Activated T-cell treated with anti-CD3 and anti-CD28 coated beads, Interleukin-2, amount 50 U/mL, for 72 hours (primary cell): ENCODE results near the gene DCHS2. TPM values are rescaled to one million over a fixed set of nuclear protein-coding genes. Genes with fewer than 3 reads are reported as not detected.
"Not testable (repeated sequence)": the region's sequence is repeated elsewhere in the genome, so short reads cannot be mapped to it uniquely, and the experiment has no call there.

Source experiments
- ATAC-seq, 2 donors: fragments of 150-1000 bp; cut with Tn5 transposase; replicated peaks in 1 of 2; 2 replicates each; pipeline ENCODE4 v1.10.0; 2021; ENCODE audit warnings: moderate library complexity in 2 of 2, mild to moderate bottlenecking in 1 of 2
- DNase-seq, 2 donors: peaks; one replicate each; pipeline ENCODE4 v3.0.0; 2021 to 2022; ENCODE audit warnings: mixed read lengths in 1 of 2
- H3K27ac Mint-ChIP-seq: one replicate; pipeline ENCODE4 v1.8.0; 2022; ENCODE audit warnings: mild to moderate bottlenecking, moderate library complexity, mixed read lengths
- H3K27me3 Mint-ChIP-seq: one replicate; pipeline ENCODE4 v1.8.0; 2022; ENCODE audit warnings: low read depth, mixed read lengths
- H3K36me3 Mint-ChIP-seq, 2 donors: one replicate each; pipeline ENCODE4 v1.8.0; 2022; ENCODE audit warnings: mixed read lengths in 2 of 2, mild to moderate bottlenecking in 1 of 2; ENCODE audit not compliant: insufficient read depth in 2 of 2
- H3K4me1 Mint-ChIP-seq: one replicate; pipeline ENCODE4 v1.8.0; 2022; ENCODE audit warnings: low read depth, mixed read lengths
- H3K4me3 Mint-ChIP-seq, 2 donors: one replicate each; pipeline ENCODE4 v1.8.0; 2022; ENCODE audit warnings: mild to moderate bottlenecking in 2 of 2, mixed read lengths in 2 of 2, moderate library complexity in 2 of 2
- H3K9me3 Mint-ChIP-seq, 2 donors: one replicate each; pipeline ENCODE4 v1.8.0; 2022; ENCODE audit warnings: mixed read lengths in 2 of 2
- total RNA-seq, 2 donors: library from RNA; stranded (reverse); gene quantifications; one replicate each; pipeline ENCODE4 v1.2.3, GENCODE V29; 2022

The DCHS2 gene
- total RNA-seq, 2 donors from 2014 or later, result not detected

GRCh38 chr4:154230091-154230490, 261.5 kb downstream of the DCHS2 start:
- no peaks in the 10 kb centered on the region for H3K36me3 Mint-ChIP-seq
- no peaks in the 10 kb centered on the region for H3K4me1 Mint-ChIP-seq
- peaks cover 0 to 2% of the 10 kb centered on the region in 2 donors for H3K9me3 Mint-ChIP-seq
- H3K4me3 Mint-ChIP-seq, result no peak overlapping the region
- DNase-seq, result no peak
- H3K27ac Mint-ChIP-seq, result no peak overlapping the region
- ATAC-seq, result no peak
- H3K27me3 Mint-ChIP-seq, result peaks cover 18% of the 10 kb centered on the region

GRCh38 chr4:154222875-154223274, 268.7 kb downstream of the DCHS2 start:
- no peak overlapping the region for H3K27ac Mint-ChIP-seq

GRCh38 chr4:154218051-154218450, 273.5 kb downstream of the DCHS2 start:
- no peak for DNase-seq
- H3K27me3 Mint-ChIP-seq, result peaks cover 6% of the 10 kb centered on the region
- no peaks in the 10 kb centered on the region for H3K9me3 Mint-ChIP-seq
- H3K36me3 Mint-ChIP-seq, result peaks cover 0 to 1% of the 10 kb centered on the region in 2 donors
- H3K27ac Mint-ChIP-seq, result no peak overlapping the region
- H3K4me1 Mint-ChIP-seq, result no peaks in the 10 kb centered on the region
- ATAC-seq, result no peak
- no peak overlapping the region for H3K4me3 Mint-ChIP-seq

More at GRCh38 chr4:154222875-154223274, 268.7 kb downstream of the DCHS2 start:
- peaks cover 4% of the 10 kb centered on the region in 2 donors for H3K36me3 Mint-ChIP-seq
- DNase-seq, result no peak
- no peak overlapping the region for H3K4me3 Mint-ChIP-seq
- no peaks in the 10 kb centered on the region for H3K4me1 Mint-ChIP-seq
- ATAC-seq, result no peak
- H3K9me3 Mint-ChIP-seq, result peaks cover 2 to 4% of the 10 kb centered on the region in 2 donors
- peaks cover 8% of the 10 kb centered on the region for H3K27me3 Mint-ChIP-seq

GRCh38 chr4:154217384-154217783, 274.2 kb downstream of the DCHS2 start:
- ATAC-seq, DNase-seq, H3K4me3 Mint-ChIP-seq, H3K36me3 Mint-ChIP-seq, H3K4me1 Mint-ChIP-seq, H3K9me3 Mint-ChIP-seq, H3K27ac Mint-ChIP-seq, H3K27me3 Mint-ChIP-seq: not testable (repeated sequence)

GRCh38 chr4:154211506-154211905, 280.1 kb downstream of the DCHS2 start:
- ATAC-seq (no peak), DNase-seq (no peak)
- Mint-ChIP-seq H3K27ac (no peak overlapping the region), H3K27me3 (peaks cover 14% of the 10 kb centered on the region), H3K36me3 (no peaks in the 10 kb centered on the region), H3K4me3 (no peak overlapping the region), H3K4me1 (no peaks in the 10 kb centered on the region), H3K9me3 (no peaks in the 10 kb centered on the region)

- peaks cover 26% of the 10 kb centered on the region for H3K27me3 Mint-ChIP-seq
- no peak for ATAC-seq
- H3K4me3 Mint-ChIP-seq, result no peak overlapping the region
- no peak overlapping the region for H3K27ac Mint-ChIP-seq
- H3K4me1 Mint-ChIP-seq, result no peaks in the 10 kb centered on the region
- no peaks in the 10 kb centered on the region for H3K9me3 Mint-ChIP-seq
- no peak for DNase-seq
- H3K36me3 Mint-ChIP-seq, result no peaks in the 10 kb centered on the region
These were observed 283.2 kb downstream of the DCHS2 start for GRCh38 chr4:154208424-154208823.

- no peaks in the 10 kb centered on the region for H3K9me3 Mint-ChIP-seq
- no peak overlapping the region for H3K27ac Mint-ChIP-seq
- no peak overlapping the region for H3K4me3 Mint-ChIP-seq
- no peak for DNase-seq
- peaks cover 36% of the 10 kb centered on the region for H3K27me3 Mint-ChIP-seq
- no peak for ATAC-seq
- H3K36me3 Mint-ChIP-seq, result no peaks in the 10 kb centered on the region
- H3K4me1 Mint-ChIP-seq, result no peaks in the 10 kb centered on the region
These were observed 286.1 kb downstream of the DCHS2 start for GRCh38 chr4:154205471-154205870.

GRCh38 chr4:154194649-154195048, 296.9 kb downstream of the DCHS2 start:
- Mint-ChIP-seq H3K27ac (no peak overlapping the region), H3K9me3 (peaks cover 2 to 3% of the 10 kb centered on the region in 2 donors), H3K36me3 (no peaks in the 10 kb centered on the region), H3K4me1 (no peaks in the 10 kb centered on the region), H3K27me3 (peaks cover 25% of the 10 kb centered on the region), H3K4me3 (no peak overlapping the region)
- DNase-seq, result no peak
- ATAC-seq, result no peak

- H3K9me3 Mint-ChIP-seq, result peaks cover 2 to 3% of the 10 kb centered on the region in 2 donors
- H3K4me3 Mint-ChIP-seq, result no peak overlapping the region
- DNase-seq (no peak), ATAC-seq (no peak)
- no peaks in the 10 kb centered on the region for H3K4me1 Mint-ChIP-seq
- H3K27me3 Mint-ChIP-seq, result peaks cover 31% of the 10 kb centered on the region
- H3K36me3 Mint-ChIP-seq, result no peaks in the 10 kb centered on the region
- no peak overlapping the region for H3K27ac Mint-ChIP-seq
These were observed 299.0 kb downstream of the DCHS2 start for GRCh38 chr4:154192585-154192984.

GRCh38 chr4:154189346-154189745, 302.3 kb downstream of the DCHS2 start:
- H3K9me3 Mint-ChIP-seq, result no peaks in the 10 kb centered on the region
- no peaks in the 10 kb centered on the region for H3K4me1 Mint-ChIP-seq
- no peak for ATAC-seq
- H3K27me3 Mint-ChIP-seq, result peaks cover 28% of the 10 kb centered on the region
- no peak overlapping the region for H3K27ac Mint-ChIP-seq
- no peak for DNase-seq
- no peaks in the 10 kb centered on the region for H3K36me3 Mint-ChIP-seq
- H3K4me3 Mint-ChIP-seq, result no peak overlapping the region

- Mint-ChIP-seq H3K27me3 (peaks cover 36% of the 10 kb centered on the region), H3K9me3 (no peaks in the 10 kb centered on the region), H3K27ac (no peak overlapping the region), H3K4me3 (no peak overlapping the region), H3K4me1 (no peaks in the 10 kb centered on the region), H3K36me3 (no peaks in the 10 kb centered on the region)
- ATAC-seq (no peak), DNase-seq (no peak)
These were observed 304.7 kb downstream of the DCHS2 start for GRCh38 chr4:154186888-154187287.

- H3K4me1 Mint-ChIP-seq, result no peaks in the 10 kb centered on the region
- no peak overlapping the region for H3K4me3 Mint-ChIP-seq
- no peak overlapping the region for H3K27ac Mint-ChIP-seq
- H3K9me3 Mint-ChIP-seq, result no peaks in the 10 kb centered on the region
- no peak for DNase-seq
- H3K36me3 Mint-ChIP-seq, result no peaks in the 10 kb centered on the region
- H3K27me3 Mint-ChIP-seq, result peaks cover 30% of the 10 kb centered on the region
- ATAC-seq, result no peak
These were observed 305.6 kb downstream of the DCHS2 start for GRCh38 chr4:154186035-154186434.

- peaks cover 18% of the 10 kb centered on the region for H3K27me3 Mint-ChIP-seq
- H3K9me3 Mint-ChIP-seq, result peaks cover 0 to 1% of the 10 kb centered on the region in 2 donors
- DNase-seq (no peak), ATAC-seq (no peak)
- H3K27ac Mint-ChIP-seq, result no peak overlapping the region
- no peaks in the 10 kb centered on the region for H3K4me1 Mint-ChIP-seq
- H3K4me3 Mint-ChIP-seq, result no peak overlapping the region
- no peaks in the 10 kb centered on the region for H3K36me3 Mint-ChIP-seq
These were observed 307.4 kb downstream of the DCHS2 start for GRCh38 chr4:154184238-154184637.

GRCh38 chr4:154183264-154183663, 308.3 kb downstream of the DCHS2 start:
- Mint-ChIP-seq H3K27ac (no peak overlapping the region), H3K36me3 (no peaks in the 10 kb centered on the region), H3K9me3 (peaks cover 0 to 1% of the 10 kb centered on the region in 2 donors), H3K4me3 (no peak overlapping the region), H3K4me1 (no peaks in the 10 kb centered on the region), H3K27me3 (peaks cover 26% of the 10 kb centered on the region)
- no peak for ATAC-seq
- DNase-seq, result no peak
